Measurements from ENCODE around the gene HOXC9.

Gene HOXC9

GRCh38 chr12:54000116-54001114 is at the start of gene HOXC9:
Gene HOXC9 (plus strand): TSS chr12:54000161. CDS start chr12:54000189, 28 bp downstream.
- no peak for ATAC-seq

- no peak for ATAC-seq
These were observed 49.6 kb upstream of the HOXC9 start for GRCh38 chr12:53950437-53950773.

GRCh38 chr12:53950789-53951576 is 49.0 kb upstream of the HOXC9 start:
- no peak for ATAC-seq

DNA sequence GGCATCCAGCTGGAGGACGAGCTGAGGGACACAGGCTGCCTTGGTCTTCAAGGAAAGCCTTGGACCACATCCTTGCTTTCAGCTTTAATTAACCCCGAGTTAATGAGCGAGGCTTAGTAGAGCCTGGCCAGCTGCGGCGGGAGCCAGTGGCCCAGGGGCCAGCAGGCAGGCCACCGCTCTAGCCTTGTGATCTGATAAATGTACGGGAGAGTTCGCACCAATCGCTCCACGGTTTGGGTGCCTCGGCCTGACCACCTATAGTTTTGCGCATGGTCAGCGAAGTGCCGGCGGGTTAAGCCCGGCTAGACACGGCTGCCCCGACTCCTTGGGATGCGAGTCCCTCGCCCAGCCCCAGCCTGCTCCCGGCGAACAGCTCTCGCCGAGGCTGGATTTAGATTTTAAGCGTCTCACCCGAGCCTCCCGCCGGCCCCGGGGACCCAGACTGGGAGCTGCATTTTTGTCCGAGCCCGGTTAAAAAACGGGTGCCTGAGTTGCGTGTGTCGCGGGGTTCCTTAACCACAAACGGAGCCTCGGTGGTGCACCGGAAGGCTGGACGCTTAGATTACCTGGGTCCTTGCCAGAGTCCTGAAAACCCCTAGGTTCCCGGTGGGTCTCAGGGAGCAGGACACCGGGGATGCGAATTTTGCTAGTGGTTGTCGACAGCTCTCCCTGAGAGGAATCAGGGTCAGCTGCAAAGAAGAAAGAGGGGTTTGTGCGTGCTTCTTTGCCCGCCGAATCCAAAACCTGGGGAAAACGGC is 48.2 kb upstream of the HOXC9 start:
- ATAC-seq: no peak

DNA sequence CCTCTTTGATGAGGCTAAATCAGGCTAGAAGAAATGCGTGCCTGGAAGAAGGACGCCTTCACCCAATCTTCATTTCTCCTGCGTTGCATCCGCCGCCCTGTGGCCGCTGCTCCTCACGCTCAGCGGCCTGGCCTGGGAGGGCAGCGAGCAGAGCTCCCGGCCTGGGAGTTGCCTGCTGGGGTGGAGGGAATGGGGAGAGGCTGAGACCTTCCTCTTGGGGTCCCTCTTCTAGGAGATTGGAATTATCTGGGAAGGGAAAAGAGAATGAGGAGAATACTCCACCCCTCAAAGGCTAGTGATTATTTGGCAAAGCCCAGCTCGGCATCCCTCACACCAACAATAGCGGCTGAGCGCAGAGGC is 47.6 kb upstream of the HOXC9 start:
- no peak for ATAC-seq

DNA sequence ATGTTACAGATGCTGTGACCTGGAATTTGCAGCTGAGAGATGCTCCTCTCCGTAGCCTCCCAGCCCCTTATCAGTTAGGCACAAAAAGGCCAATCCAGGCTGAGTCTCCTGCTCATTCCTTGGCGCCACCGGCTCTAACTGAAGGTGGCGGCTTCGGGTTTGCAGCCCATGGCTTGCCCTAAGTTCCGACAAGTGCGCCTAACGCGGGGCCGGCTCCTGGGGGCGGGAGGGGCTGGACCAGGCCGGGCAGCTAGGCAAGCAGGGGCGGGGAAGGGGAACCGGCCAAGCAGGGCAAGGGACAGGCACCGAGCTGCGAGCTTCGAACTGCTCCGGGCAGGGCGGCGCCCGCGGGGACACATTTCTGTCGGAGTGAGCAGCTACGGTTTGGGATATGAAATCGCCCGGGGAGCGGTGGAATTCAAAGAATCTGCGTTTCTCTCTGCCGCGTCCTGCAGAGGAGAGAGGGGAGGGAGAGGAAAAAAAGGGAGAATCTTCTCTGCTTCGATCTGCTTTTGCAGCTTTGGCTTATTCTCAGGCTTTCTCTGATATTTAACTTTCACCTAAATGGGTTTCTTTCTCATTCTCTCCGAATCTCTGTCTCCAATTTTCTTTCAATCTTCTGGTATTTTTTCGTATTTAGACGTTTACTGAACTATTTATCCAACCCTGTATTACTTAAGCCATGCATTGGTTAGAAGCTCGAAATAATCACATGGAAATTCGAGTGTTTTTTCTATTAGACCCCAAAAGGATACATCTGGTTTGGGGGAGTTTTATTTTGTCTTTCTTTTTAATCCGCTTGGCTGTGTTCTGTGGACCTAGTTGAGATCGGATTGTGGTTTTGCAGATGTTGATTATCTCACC is 46.9 kb upstream of the HOXC9 start:
- ATAC-seq: no peak

DNA sequence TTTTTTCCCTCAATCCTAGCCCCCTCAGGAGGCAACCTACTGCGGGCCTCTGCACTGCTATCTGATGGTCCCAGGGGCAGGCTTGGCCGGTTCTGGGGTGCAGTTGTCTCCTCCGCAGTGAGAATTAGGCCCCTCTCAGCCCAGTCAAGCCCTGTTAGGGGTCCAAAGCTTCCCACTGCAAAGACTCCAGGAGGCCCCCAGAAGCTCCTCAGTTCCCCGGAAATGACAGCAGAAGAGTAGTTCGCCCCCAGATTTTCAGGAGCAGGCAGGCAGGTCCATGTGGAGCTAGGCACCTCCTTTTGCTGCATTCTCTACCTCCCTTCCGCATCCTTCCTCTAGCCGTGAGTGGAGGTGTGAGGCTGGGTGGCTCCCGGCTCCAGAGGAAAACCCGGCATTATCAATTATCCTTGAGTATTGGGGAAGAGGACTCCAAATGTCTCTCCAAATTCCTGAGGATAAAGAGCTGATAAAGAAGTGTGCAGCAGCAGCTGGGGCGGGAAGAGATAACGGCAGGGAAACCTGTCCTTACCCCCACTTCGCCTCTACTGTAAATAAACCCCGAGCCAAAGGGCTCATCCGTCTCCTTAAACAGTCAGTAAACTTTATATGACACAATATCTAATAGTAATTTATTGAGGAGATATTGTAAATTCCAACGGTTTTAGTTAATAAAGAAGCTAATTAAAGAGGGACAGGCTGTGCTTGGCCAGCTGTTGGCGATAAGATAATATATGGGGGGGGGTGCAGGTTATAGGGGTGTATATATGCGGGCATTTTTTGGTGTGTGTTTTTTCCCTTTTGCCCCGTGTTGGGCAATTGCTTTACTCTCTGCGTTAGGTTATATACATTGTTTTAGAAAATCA is 45.9 kb upstream of the HOXC9 start:
- no peak for ATAC-seq

DNA sequence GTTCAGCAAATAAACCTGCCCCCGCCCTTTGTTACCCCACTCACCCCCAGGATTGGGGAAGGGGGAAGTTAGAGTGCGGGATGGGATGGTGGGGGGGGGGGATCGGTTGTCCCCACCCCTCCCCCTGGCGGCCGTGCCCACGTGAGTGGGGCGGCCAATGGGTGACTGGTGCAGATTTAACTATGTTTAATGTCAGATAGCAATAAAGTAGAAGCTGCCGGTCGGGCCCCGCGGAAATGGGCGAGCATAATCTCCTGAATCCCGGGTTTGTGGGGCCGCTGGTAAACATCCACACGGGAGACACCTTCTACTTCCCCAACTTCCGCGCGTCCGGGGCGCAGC is 45.3 kb upstream of the HOXC9 start, which contains the start of gene HOXC12:
Gene HOXC12, plus strand, starts transcription at position 210 of the 342 bp plus-strand sequence. Its CDS starts 27 bp downstream, at position 237.
- ATAC-seq: no peak

DNA sequence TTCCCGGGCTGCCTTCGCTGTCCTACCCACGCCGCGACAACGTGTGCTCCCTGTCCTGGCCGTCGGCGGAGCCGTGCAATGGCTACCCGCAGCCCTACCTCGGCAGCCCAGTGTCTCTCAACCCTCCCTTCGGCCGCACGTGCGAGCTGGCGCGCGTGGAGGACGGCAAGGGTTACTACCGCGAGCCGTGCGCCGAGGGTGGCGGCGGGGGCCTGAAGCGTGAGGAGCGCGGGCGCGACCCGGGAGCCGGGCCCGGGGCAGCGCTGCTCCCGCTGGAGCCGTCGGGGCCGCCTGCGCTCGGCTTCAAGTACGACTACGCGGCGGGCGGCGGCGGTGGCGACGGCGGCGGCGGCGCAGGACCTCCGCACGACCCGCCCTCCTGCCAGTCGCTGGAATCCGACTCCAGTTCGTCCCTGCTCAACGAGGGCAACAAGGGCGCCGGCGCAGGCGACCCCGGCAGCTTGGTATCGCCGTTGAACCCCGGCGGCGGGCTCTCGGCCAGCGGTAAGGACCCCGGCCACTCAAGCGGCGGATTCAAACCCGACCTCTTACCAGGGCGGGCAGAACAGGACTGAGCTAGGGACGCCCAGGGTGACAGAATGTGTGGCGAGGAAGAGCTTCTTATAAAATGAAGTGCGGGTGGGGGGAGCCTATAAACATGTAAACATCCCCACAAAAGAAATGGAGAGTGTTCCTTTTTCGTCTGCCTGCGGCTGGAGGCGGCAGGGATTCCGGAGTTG is 44.8 kb upstream of the HOXC9 start:
- no peak for ATAC-seq

DNA sequence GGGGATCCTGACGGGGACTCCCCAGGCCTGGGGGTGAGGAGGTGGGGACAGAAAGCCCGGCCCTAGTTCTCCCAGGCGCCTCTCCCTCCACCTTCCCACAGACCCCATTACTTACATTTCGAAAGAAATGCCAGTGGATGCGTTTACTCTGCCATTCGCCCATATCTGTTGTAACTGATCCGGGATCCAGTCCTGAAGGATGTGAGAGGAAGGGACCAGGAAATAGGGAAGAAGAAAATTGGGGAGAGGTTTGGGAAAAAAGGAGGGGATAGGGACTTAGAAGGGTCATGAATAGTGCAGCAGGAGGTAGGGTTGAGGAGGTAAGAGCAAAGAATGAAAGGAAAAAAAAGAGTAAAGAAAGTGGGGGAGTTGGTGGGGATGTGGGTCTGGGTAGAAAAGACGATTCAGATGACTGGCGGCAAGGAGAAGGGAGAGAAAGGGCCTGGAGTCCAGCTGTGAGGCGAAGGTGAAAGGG is 44.1 kb upstream of the HOXC9 start:
- no peak for ATAC-seq

GRCh38 chr12:53956251-53956887 is 43.6 kb upstream of the HOXC9 start:
- ATAC-seq: no peak

- no peak for ATAC-seq
These were observed 42.9 kb upstream of the HOXC9 start for GRCh38 chr12:53956914-53957536.

- ATAC-seq: no peak
These were observed 41.8 kb upstream of the HOXC9 start for GRCh38 chr12:53958128-53958527.

- no peak for ATAC-seq
These were observed 40.6 kb upstream of the HOXC9 start for GRCh38 chr12:53959314-53959713.

DNA sequence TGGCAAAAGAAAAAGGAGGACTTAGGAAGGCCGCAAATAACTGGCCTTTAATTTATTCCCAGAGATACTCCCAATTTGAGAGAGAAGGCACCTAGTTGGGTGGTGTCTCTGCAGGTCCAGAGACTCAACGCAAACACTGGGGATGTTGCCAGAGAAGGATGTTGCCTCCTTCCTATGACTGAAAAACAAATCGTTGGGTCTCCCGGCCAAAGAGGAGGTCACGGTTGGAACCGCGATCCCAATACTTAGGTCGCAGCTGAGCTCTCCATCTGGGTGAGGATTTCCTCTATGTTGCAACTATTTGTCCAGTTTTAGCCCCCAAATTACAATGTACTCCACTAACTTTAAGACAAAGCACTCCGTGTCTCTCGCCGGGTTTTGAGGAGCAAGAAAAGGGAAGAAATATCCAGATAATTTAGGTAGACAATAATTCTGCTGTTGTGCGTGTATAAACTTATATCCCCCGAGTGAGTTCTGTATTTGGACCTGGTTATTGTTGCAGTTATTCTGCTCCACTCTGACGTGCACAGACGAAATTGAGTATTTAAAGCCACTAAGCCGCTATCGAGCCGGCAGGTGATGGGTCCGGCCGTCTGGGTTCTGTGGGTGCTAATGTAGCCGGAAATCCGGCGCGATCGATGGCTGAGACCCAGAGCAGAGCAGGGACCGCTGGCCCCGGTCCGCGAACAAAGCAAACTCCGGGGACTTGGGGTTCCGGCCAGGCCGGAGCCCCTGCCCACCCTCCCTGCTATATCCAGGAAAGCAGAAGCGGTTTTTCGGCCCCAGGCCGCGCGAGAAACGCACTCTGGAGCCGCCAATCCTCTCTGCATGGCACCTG is 39.6 kb upstream of the HOXC9 start:
- ATAC-seq: no peak

- no peak for ATAC-seq
These were observed 38.8 kb upstream of the HOXC9 start for GRCh38 chr12:53961025-53961761.

DNA sequence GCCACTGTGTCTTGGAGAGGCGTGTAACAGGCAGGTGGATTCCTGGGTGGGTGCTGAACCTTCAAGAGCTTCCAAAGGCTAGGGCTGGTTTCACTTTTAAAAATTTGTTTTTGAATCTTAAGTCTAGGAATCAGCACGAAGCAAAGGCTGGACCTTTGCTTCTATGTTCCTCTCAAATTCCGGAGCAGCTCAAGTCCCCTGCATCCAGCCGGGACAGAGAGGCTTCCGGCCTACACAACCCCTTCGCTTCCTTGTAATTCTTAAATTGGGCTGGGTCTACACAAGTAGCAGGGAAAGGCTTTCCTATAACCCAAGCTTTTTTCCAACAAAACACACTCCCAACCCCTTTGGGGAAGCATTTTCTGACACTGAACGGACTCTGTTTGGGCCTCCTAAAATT is 37.0 kb upstream of the HOXC9 start:
- no peak for ATAC-seq
